Activated CD4-positive, alpha-beta memory T cell treated with anti-CD3 and anti-CD28 coated beads for 36 hours (primary cell): ENCODE data around the gene DNHD1. TPM values are rescaled to one million over a fixed set of nuclear protein-coding genes. Genes with fewer than 3 reads are reported as not detected.

Source experiments
- CTCF ChIA-PET: fragments of 350-600 bp; sonication (Branson Sonifier 250); formaldehyde crosslinking; loops from one replicate; lab custom pipeline; 2021; ENCODE audit warnings: antibody characterized with exemption, inconsistent platforms; lab: Charles Lee
- POLR2A ChIA-PET: fragments of 350-600 bp; sonication (Branson Sonifier 250); formaldehyde crosslinking; loops from one replicate; lab custom pipeline; 2021; ENCODE audit warnings: antibody characterized with exemption; lab: Charles Lee
- DNase-seq: peaks from one replicate; pipeline ENCODE4 v3.0.0-alpha.2; 2020
- H3K27ac Mint-ChIP-seq: one replicate; pipeline ENCODE4 v1.8.0; 2021; ENCODE audit warnings: mixed read lengths
- H3K27me3 Mint-ChIP-seq: one replicate; pipeline ENCODE4 v1.8.0; 2021; ENCODE audit warnings: mixed read lengths
- H3K36me3 Mint-ChIP-seq: one replicate; pipeline ENCODE4 v1.8.0; 2021; ENCODE audit warnings: mixed read lengths
- H3K4me1 Mint-ChIP-seq: one replicate; pipeline ENCODE4 v1.8.0; 2021; ENCODE audit warnings: low read depth, mixed read lengths
- H3K4me3 Mint-ChIP-seq: one replicate; pipeline ENCODE4 v1.8.0; 2021; ENCODE audit warnings: mild to moderate bottlenecking, mixed read lengths
- H3K9me3 Mint-ChIP-seq: one replicate; pipeline ENCODE4 v1.8.0; 2021; ENCODE audit warnings: mixed read lengths
- intact Hi-C: fragments of 100-400 bp; cut with micrococcal nuclease; formaldehyde crosslinking; loops from one replicate; pipeline ENCODE4 v1.15.1; 2023
- total RNA-seq, 2 experiments: library from RNA; stranded (reverse); gene quantifications; one replicate each; pipeline ENCODE4 v1.2.3, GENCODE V29; 2021

DNHD1 gene
- total RNA-seq, 2 experiments from 2014 or later, result 18.6 to 20.3 TPM

- POLR2A ChIA-PET, result no interaction called here
These were observed 28.2 kb upstream of the DNHD1 start for GRCh38 chr11:6468712-6469495.

GRCh38 chr11:6469599-6469998 is 27.5 kb upstream of the DNHD1 start:
- no peak for DNase-seq
- intact Hi-C loops, result no loop called here
- Mint-ChIP-seq H3K27ac (no peak overlapping the region), H3K4me3 (no peak overlapping the region), H3K27me3 (no peaks in the 10 kb centered on the region), H3K36me3 (no peaks in the 10 kb centered on the region), H3K4me1 (peaks cover 23% of the 10 kb centered on the region), H3K9me3 (no peaks in the 10 kb centered on the region)
- CTCF ChIA-PET, result interaction anchor here (1.2 to 2.7 kb wide), 2 partner anchors 91 to 214 kb away, joined by 4 to 10 read pairs; partner anchors contain the start of gene MRPL17
- POLR2A ChIA-PET, result no interaction called here

More at GRCh38 chr11:6468712-6469495, 28.2 kb upstream of the DNHD1 start:
- no peak overlapping the region for H3K4me3 Mint-ChIP-seq
- peaks cover under 1% of the 10 kb centered on the region for H3K36me3 Mint-ChIP-seq
- H3K27me3 Mint-ChIP-seq, result no peaks in the 10 kb centered on the region
- peak; percentile 37 for DNase-seq
- CTCF ChIA-PET, result interaction anchor here (1.2 to 2.7 kb wide), 2 partner anchors 90 to 214 kb away, joined by 4 to 10 read pairs; partner anchors contain the start of gene MRPL17
- peaks cover 18% of the 10 kb centered on the region for H3K4me1 Mint-ChIP-seq
- intact Hi-C loops, result no loop called here
- H3K27ac Mint-ChIP-seq, result no peak overlapping the region
- H3K9me3 Mint-ChIP-seq, result no peaks in the 10 kb centered on the region

GRCh38 chr11:6472934-6473333 is 24.1 kb upstream of the DNHD1 start:
- Mint-ChIP-seq H3K4me1 (peaks cover 23% of the 10 kb centered on the region), H3K27ac (no peak overlapping the region), H3K27me3 (no peaks in the 10 kb centered on the region), H3K36me3 (peaks cover 6% of the 10 kb centered on the region), H3K4me3 (peak overlapping the region; percentile 80), H3K9me3 (no peaks in the 10 kb centered on the region)
- DNase-seq, result no peak
- POLR2A ChIA-PET, result interaction anchor here (0.8 to 1.3 kb wide), 3 partner anchors 29 to 94 kb away, joined by 3 to 4 read pairs (median 3); partner anchors contain the start of gene APBB1
- intact Hi-C loops, result loop anchor here (5.0 kb wide), 1 partner anchor 36 kb away; no protein-coding TSS in a partner anchor
- CTCF ChIA-PET, result interaction anchor here (0.8 to 5.5 kb wide), 6 partner anchors 29 to 210 kb away, joined by 3 to 45 read pairs (median 5); partner anchors contain the start of gene MRPL17

GRCh38 chr11:6473451-6474412 is 23.3 kb upstream of the DNHD1 start, which contains the start of gene TRIM3:
Gene TRIM3, minus strand, starts transcription at chr11:6473941. Its CDS starts 8,246 bp downstream, at chr11:6465695.
- Mint-ChIP-seq H3K36me3 (peaks cover 11% of the 10 kb centered on the region), H3K4me3 (peak within 1 kb of the TSS; percentile 80), H3K27me3 (no peaks in the 10 kb centered on the region), H3K9me3 (no peaks in the 10 kb centered on the region), H3K27ac (peak within 1 kb of the TSS; percentile 31), H3K4me1 (peaks cover 23% of the 10 kb centered on the region)
- ChIA-PET POLR2A (interaction anchor here (0.8 to 1.3 kb wide), 6 partner anchors 30 to 139 kb away, joined by 3 to 4 read pairs (median 3); partner anchors contain the start of genes APBB1 and TAF10), CTCF (interaction anchor here (0.6 to 5.5 kb wide), 7 partner anchors 30 to 998 kb away, joined by 3 to 45 read pairs (median 4); partner anchors contain the start of gene MRPL17)
- intact Hi-C loops, result loop anchor here (5.0 kb wide), 1 partner anchor 36 kb away; no protein-coding TSS in a partner anchor
- DNase-seq, result peak; percentile 75

GRCh38 chr11:6474413-6474792 is 22.7 kb upstream of the DNHD1 start:
- no peaks in the 10 kb centered on the region for H3K27me3 Mint-ChIP-seq
- POLR2A ChIA-PET, result interaction anchor here (0.8 to 0.9 kb wide), 2 partner anchors 61 to 138 kb away, joined by 3 read pairs; partner anchors contain the start of gene TAF10
- H3K4me3 Mint-ChIP-seq, result peak overlapping the region; percentile 68
- no peak for DNase-seq
- H3K36me3 Mint-ChIP-seq, result peaks cover 17% of the 10 kb centered on the region
- H3K9me3 Mint-ChIP-seq, result no peaks in the 10 kb centered on the region
- CTCF ChIA-PET, result interaction anchor here (5.5 kb wide), 1 partner anchor 95 kb away, joined by 45 read pairs; no protein-coding TSS in a partner anchor
- peaks cover 29% of the 10 kb centered on the region for H3K4me1 Mint-ChIP-seq
- H3K27ac Mint-ChIP-seq, result peak overlapping the region; percentile 31
- intact Hi-C loops, result loop anchor here (5.0 kb wide), 1 partner anchor 37 kb away; no protein-coding TSS in a partner anchor

GRCh38 chr11:6474806-6475500 is 22.1 kb upstream of the DNHD1 start:
- POLR2A ChIA-PET, result interaction anchor here (0.8 kb wide), 1 partner anchor 138 kb away, joined by 3 read pairs; the partner anchor contains the start of gene TAF10
- no peaks in the 10 kb centered on the region for H3K9me3 Mint-ChIP-seq
- H3K27me3 Mint-ChIP-seq, result no peaks in the 10 kb centered on the region
- CTCF ChIA-PET, result interaction anchor here (1.0 to 5.5 kb wide), 3 partner anchors 31 to 95 kb away, joined by 3 to 45 read pairs (median 8); no protein-coding TSS in a partner anchor
- peaks cover 34% of the 10 kb centered on the region for H3K4me1 Mint-ChIP-seq
- intact Hi-C loops, result loop anchor here (5.0 kb wide), 1 partner anchor 38 kb away; no protein-coding TSS in a partner anchor
- H3K4me3 Mint-ChIP-seq, result peak overlapping the region; percentile 33
- no peak overlapping the region for H3K27ac Mint-ChIP-seq
- H3K36me3 Mint-ChIP-seq, result peaks cover 21% of the 10 kb centered on the region
- peak; percentile 15 for DNase-seq

- H3K9me3 Mint-ChIP-seq, result no peaks in the 10 kb centered on the region
- peaks cover 43% of the 10 kb centered on the region for H3K4me1 Mint-ChIP-seq
- H3K36me3 Mint-ChIP-seq, result peaks cover 21% of the 10 kb centered on the region
- DNase-seq, result no peak
- H3K27ac Mint-ChIP-seq, result no peak overlapping the region
- ChIA-PET POLR2A (no interaction called here), CTCF (interaction anchor here (1.0 to 5.5 kb wide), 4 partner anchors 32 to 96 kb away, joined by 3 to 45 read pairs (median 6); no protein-coding TSS in a partner anchor)
- no peaks in the 10 kb centered on the region for H3K27me3 Mint-ChIP-seq
- no peak overlapping the region for H3K4me3 Mint-ChIP-seq
- intact Hi-C loops, result no loop called here
These were observed 21.1 kb upstream of the DNHD1 start for GRCh38 chr11:6475936-6476335.

- Mint-ChIP-seq H3K27me3 (no peaks in the 10 kb centered on the region), H3K27ac (no peak overlapping the region), H3K36me3 (peaks cover 21% of the 10 kb centered on the region), H3K9me3 (no peaks in the 10 kb centered on the region), H3K4me3 (no peak overlapping the region), H3K4me1 (peaks cover 39% of the 10 kb centered on the region)
- ChIA-PET CTCF (interaction anchor here (1.4 to 5.5 kb wide), 2 partner anchors 35 to 97 kb away, joined by 3 to 45 read pairs; no protein-coding TSS in a partner anchor), POLR2A (no interaction called here)
- intact Hi-C loops, result no loop called here
- DNase-seq, result no peak
These were observed 20.5 kb upstream of the DNHD1 start for GRCh38 chr11:6476571-6476970.

GRCh38 chr11:6480299-6480914 is 16.7 kb upstream of the DNHD1 start:
- CTCF ChIA-PET, result interaction anchor here (1.7 to 3.6 kb wide), 2 partner anchors 101 to 138 kb away, joined by 7 to 25 read pairs; partner anchors contain the start of gene TPP1
- H3K36me3 Mint-ChIP-seq, result peaks cover 35% of the 10 kb centered on the region
- peaks cover 35% of the 10 kb centered on the region for H3K4me1 Mint-ChIP-seq
- intact Hi-C loops, result loop anchor here (2.0 to 5.0 kb wide), 3 partner anchors 62 to 267 kb away; partner anchors contain the start of genes APBB1 and TAF10
- DNase-seq, result no peak
- POLR2A ChIA-PET, result no interaction called here
- peak overlapping the region; percentile 96 for H3K27ac Mint-ChIP-seq
- H3K9me3 Mint-ChIP-seq, result no peaks in the 10 kb centered on the region
- H3K27me3 Mint-ChIP-seq, result no peaks in the 10 kb centered on the region
- peak overlapping the region; percentile 91 for H3K4me3 Mint-ChIP-seq
